ENCODE data around the gene CHMP3. TPM values are rescaled to one million over a fixed set of nuclear protein-coding genes. Genes with fewer than 3 reads are reported as not detected.
A peak's percentile ranks its signal among the peaks of the same experiment; 100 is the strongest.

Gene CHMP3
- total RNA-seq = 76.0 and 84.3 TPM in 2 replicates

DNA sequence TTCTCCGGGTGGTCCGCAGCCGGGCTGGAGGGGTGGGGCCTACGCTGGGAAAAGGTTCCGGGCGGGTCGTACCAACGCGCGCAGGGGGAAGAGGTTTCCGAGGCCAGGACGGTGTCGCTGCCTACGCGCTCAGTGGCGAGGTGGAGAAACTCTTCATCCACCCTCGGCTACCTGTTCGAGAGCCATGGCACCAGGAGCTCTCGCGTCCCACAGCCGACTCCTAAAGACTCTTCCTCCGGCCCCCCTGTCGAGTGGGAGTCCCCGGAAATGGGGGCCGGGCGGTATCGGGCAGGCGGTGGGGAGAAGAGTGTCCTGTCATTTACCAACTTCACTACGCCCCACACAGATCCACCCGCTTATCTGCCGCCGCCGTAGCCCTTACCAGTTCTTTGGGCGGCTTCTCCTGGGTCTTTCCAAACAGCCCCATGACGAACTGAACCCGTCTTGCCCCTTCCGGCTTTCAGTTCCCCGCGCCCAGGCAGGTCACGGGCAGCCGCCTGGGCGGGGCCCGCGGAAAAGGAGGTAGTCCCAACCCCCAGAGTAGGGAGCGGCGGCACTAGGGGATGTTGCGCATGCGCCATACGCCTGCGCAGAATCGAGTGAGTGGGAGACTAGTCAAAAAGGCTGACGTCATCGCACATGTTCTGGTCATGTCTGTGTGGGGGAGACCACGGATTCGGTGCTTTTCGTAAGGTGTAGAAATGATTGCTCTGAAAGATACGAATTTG lies at the start of gene CHMP3:
Gene CHMP3 (minus strand): TSS at position 522 of the 728 bp plus-strand sequence. CDS start 95 bp downstream, at position 427.
- DNase-seq (ENCODE audit: insufficient read length, low spot score, missing footprints) = peak; percentile 98
- Histone ChIP-seq H4K20me1 (ENCODE audit: insufficient read depth, low read length) (peaks cover 11% of the 10 kb centered on the region), H3K27me3 (ENCODE audit: insufficient read depth, low read length) (no peaks in the 10 kb centered on the region), H2AFZ (ENCODE audit: low read length) (peak within 1 kb of the TSS; percentile 99), H3K4me1 (ENCODE audit: insufficient read depth, low read length) (peaks cover 19% of the 10 kb centered on the region), H3K27ac (ENCODE audit: low read depth, low read length) (peak within 1 kb of the TSS; percentile 99), H3K36me3 (ENCODE audit: insufficient read depth, low read length) (no peaks in the 10 kb centered on the region), H3K9me3 (ENCODE audit: low read depth, low read length) (no peaks in the 10 kb centered on the region), H3K4me3 (ENCODE audit: insufficient read depth, low read length) (peak within 1 kb of the TSS; percentile 98), H3K79me2 (ENCODE audit: insufficient read depth, low read length) (peaks cover 45% of the 10 kb centered on the region), H3K4me2 (ENCODE audit: insufficient read depth, low read length) (peak within 1 kb of the TSS; percentile 97)
- TF ChIP-seq, protein P1, sequence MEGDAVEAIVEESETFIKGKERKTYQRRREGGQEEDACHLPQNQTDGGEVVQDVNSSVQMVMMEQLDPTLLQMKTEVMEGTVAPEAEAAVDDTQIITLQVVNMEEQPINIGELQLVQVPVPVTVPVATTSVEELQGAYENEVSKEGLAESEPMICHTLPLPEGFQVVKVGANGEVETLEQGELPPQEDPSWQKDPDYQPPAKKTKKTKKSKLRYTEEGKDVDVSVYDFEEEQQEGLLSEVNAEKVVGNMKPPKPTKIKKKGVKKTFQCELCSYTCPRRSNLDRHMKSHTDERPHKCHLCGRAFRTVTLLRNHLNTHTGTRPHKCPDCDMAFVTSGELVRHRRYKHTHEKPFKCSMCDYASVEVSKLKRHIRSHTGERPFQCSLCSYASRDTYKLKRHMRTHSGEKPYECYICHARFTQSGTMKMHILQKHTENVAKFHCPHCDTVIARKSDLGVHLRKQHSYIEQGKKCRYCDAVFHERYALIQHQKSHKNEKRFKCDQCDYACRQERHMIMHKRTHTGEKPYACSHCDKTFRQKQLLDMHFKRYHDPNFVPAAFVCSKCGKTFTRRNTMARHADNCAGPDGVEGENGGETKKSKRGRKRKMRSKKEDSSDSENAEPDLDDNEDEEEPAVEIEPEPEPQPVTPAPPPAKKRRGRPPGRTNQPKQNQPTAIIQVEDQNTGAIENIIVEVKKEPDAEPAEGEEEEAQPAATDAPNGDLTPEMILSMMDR (IDR thresholded peaks at IDR 0.05; ENCODE audit: extremely low read depth, low read depth, low read length) = no peak

DNA sequence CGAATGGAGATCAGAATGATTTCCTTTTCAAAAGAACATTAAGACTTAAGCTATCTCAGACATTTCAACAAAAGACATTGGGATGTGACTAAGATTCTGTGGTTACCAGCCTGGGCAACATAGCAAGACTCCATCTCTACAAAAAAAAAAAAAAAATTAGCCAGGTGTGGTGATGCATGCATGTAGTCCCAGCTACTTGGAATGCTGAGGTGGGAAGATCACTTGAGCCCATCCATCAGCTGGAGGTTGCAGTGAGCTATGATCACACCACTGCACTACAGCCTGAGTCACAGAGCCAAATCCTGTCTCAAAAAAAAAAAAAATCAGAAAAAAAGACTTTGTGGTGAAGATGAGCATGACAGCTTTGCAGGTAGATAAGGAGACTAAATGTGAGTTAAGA lies 47.6 kb upstream of the CHMP3 start:
- Histone ChIP-seq H3K4me1 (ENCODE audit: insufficient read depth, low read length) (no peaks in the 10 kb centered on the region), H3K4me3 (ENCODE audit: insufficient read depth, low read length) (no peak overlapping the region), H3K36me3 (ENCODE audit: insufficient read depth, low read length) (peaks cover 25% of the 10 kb centered on the region), H3K9me3 (ENCODE audit: low read depth, low read length) (no peaks in the 10 kb centered on the region), H4K20me1 (ENCODE audit: insufficient read depth, low read length) (peaks cover 2% of the 10 kb centered on the region), H2AFZ (ENCODE audit: low read length) (no peak overlapping the region), H3K4me2 (ENCODE audit: insufficient read depth, low read length) (no peak overlapping the region), H3K27ac (ENCODE audit: low read depth, low read length) (no peak overlapping the region), H3K79me2 (ENCODE audit: insufficient read depth, low read length) (peaks cover 2% of the 10 kb centered on the region), H3K27me3 (ENCODE audit: insufficient read depth, low read length) (no peaks in the 10 kb centered on the region)
- TF ChIP-seq, protein P1 (IDR thresholded peaks at IDR 0.05; ENCODE audit: extremely low read depth, low read depth, low read length) = no peak
- DNase-seq (ENCODE audit: insufficient read length, low spot score, missing footprints) = no peak

DNA sequence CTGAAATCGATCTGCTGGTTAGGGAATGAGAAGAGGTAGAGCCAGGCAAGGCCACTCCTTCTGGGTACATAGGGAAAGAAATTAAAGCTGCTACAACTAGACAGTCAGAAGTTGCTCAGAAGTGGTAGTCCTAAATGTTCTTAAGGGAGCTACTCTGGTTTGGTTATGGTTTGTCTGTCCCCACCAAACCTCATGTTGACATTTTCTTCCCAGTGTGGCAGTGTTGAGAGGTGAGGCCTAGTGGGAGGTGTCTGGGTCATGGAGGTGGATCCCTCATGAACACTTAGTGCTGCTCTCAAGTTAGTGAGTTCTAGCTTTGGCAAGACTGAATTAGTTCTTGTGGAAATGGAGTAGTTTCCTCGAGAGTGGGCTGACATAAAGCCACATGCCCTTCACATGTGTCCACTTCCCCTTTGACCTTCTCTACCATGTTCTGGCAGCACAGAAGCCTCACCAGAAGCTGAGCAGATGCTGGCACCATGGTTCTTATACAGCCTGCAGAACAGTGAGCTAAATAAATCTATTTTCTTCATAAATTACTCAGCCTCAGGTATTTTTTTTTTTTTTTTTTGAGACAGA lies 45.7 kb upstream of the CHMP3 start:
- H3K27me3 ChIP-seq (ENCODE audit: insufficient read depth, low read length) = no peaks in the 10 kb centered on the region
- H3K9me3 ChIP-seq (ENCODE audit: low read depth, low read length) = no peaks in the 10 kb centered on the region
- H3K79me2 ChIP-seq (ENCODE audit: insufficient read depth, low read length) = no peaks in the 10 kb centered on the region
- no peak overlapping the region for H3K4me3 ChIP-seq (ENCODE audit: insufficient read depth, low read length)
- H3K4me1 ChIP-seq (ENCODE audit: insufficient read depth, low read length) = no peaks in the 10 kb centered on the region
- no peak overlapping the region for H3K4me2 ChIP-seq (ENCODE audit: insufficient read depth, low read length)
- H3K36me3 ChIP-seq (ENCODE audit: insufficient read depth, low read length) = peaks cover 30% of the 10 kb centered on the region
- DNase-seq (ENCODE audit: insufficient read length, low spot score, missing footprints) = no peak
- TF ChIP-seq, protein P1 (IDR thresholded peaks at IDR 0.05; ENCODE audit: extremely low read depth, low read depth, low read length) = no peak
- H2AFZ ChIP-seq (ENCODE audit: low read length) = no peak overlapping the region
- peaks cover under 1% of the 10 kb centered on the region for H4K20me1 ChIP-seq (ENCODE audit: insufficient read depth, low read length)
- no peak overlapping the region for H3K27ac ChIP-seq (ENCODE audit: low read depth, low read length)

DNA sequence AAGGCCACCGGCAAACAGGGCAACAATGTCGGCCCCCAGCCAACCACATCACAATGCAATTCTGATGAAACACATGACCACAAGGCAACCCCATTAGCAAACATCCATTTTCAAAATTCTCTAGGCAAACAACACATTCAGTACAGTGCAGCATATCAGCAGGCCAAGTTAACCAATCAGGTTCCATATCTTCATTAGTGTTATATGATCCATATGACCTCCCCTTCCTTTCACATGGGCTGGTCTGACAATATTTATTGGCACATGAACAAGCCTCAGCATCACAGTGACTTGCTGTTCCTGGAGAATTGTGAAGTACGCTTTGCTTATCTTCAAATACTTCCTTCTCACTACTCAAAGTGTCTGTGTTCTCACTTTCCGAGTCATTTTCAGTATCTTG lies 40.7 kb upstream of the CHMP3 start:
- no peak overlapping the region for H3K4me3 ChIP-seq (ENCODE audit: insufficient read depth, low read length)
- no peaks in the 10 kb centered on the region for H3K79me2 ChIP-seq (ENCODE audit: insufficient read depth, low read length)
- peaks cover 31% of the 10 kb centered on the region for H3K36me3 ChIP-seq (ENCODE audit: insufficient read depth, low read length)
- H2AFZ ChIP-seq (ENCODE audit: low read length) = no peak overlapping the region
- no peaks in the 10 kb centered on the region for H3K9me3 ChIP-seq (ENCODE audit: low read depth, low read length)
- H3K27ac ChIP-seq (ENCODE audit: low read depth, low read length) = no peak overlapping the region
- H3K4me2 ChIP-seq (ENCODE audit: insufficient read depth, low read length) = no peak overlapping the region
- H3K27me3 ChIP-seq (ENCODE audit: insufficient read depth, low read length) = no peaks in the 10 kb centered on the region
- no peaks in the 10 kb centered on the region for H4K20me1 ChIP-seq (ENCODE audit: insufficient read depth, low read length)
- TF ChIP-seq, protein P1 (IDR thresholded peaks at IDR 0.05; ENCODE audit: extremely low read depth, low read depth, low read length) = no peak
- no peaks in the 10 kb centered on the region for H3K4me1 ChIP-seq (ENCODE audit: insufficient read depth, low read length)
- no peak for DNase-seq (ENCODE audit: insufficient read length, low spot score, missing footprints)

All from osteoblast (primary cell).